Measurements from ENCODE around the gene CCPG1. TPM values are rescaled to one million over a fixed set of nuclear protein-coding genes. Genes with fewer than 3 reads are reported as not detected.

Gene CCPG1
- total RNA-seq, 1 experiment from 2014 or later: 27.6 TPM

Small RNAs within 50 kb of the gene (microRNA-seq; reads per million reads assigned to microRNA genes)
- 53.1 reads per million, percentile 50 among the genes with 10 or more reads in this experiment for gene MIR628 (ENCODE audit: unreplicated experiment)

Other genes starting within 250 kb of the CCPG1 start
- gene RSL24D1, start 211.4 kb downstream of the CCPG1 start, total RNA-seq (2021; ENCODE audit: unreplicated experiment): 59.8 TPM
- gene RAB27A, start 118.5 kb downstream of the CCPG1 start, total RNA-seq (2021; ENCODE audit: unreplicated experiment): 8.0 TPM
- gene PIGBOS1, start 89.2 kb downstream of the CCPG1 start, total RNA-seq (2021; ENCODE audit: unreplicated experiment): 13.4 TPM
- gene PIGB, start 89.1 kb downstream of the CCPG1 start, total RNA-seq (2021; ENCODE audit: unreplicated experiment): 19.3 TPM
- 2.8 TPM for gene PIERCE2, start 136 bp upstream of the CCPG1 start, total RNA-seq (2021; ENCODE audit: unreplicated experiment)
- gene DNAAF4, start 99.9 kb upstream of the CCPG1 start, total RNA-seq (2021; ENCODE audit: unreplicated experiment): 2.4 TPM
- gene PYGO1, start 180.0 kb upstream of the CCPG1 start, total RNA-seq (2021; ENCODE audit: unreplicated experiment): 2.4 TPM

Measured in Panc1 (cell line).